HG02885 (cell line): Measurements from ENCODE around the gene HLX.

Experiments used
- ATAC-seq: cut with Tn5 transposase; IDR thresholded peaks from one replicate; pipeline ENCODE4 v1.9.1; 2021; ENCODE audit warnings: mild to moderate bottlenecking; ENCODE audit not compliant: unreplicated experiment, poor library complexity

HLX gene

GRCh38 chr1:220921498-220921897, 42.3 kb downstream of the HLX start:
- no peak for ATAC-seq

GRCh38 chr1:220921971-220922635, 42.9 kb downstream of the HLX start:
- ATAC-seq, result no peak

GRCh38 chr1:220922951-220923350, 43.7 kb downstream of the HLX start:
- ATAC-seq, result no peak

GRCh38 chr1:220924331-220924970, 45.2 kb downstream of the HLX start:
- ATAC-seq, result no peak

- no peak for ATAC-seq
These were observed 46.5 kb downstream of the HLX start for GRCh38 chr1:220925707-220926106.

GRCh38 chr1:220926146-220926545, 46.9 kb downstream of the HLX start:
- no peak for ATAC-seq

- ATAC-seq, result no peak
These were observed 48.2 kb downstream of the HLX start for GRCh38 chr1:220927442-220927841.

- ATAC-seq, result no peak
These were observed 49.1 kb downstream of the HLX start for GRCh38 chr1:220928320-220928719.

GRCh38 chr1:220928725-220929300, 49.6 kb downstream of the HLX start:
- no peak for ATAC-seq

GRCh38 chr1:220929304-220929703, 50.1 kb downstream of the HLX start:
- no peak for ATAC-seq
